WERI-Rb-1 (cell line): ENCODE data around the gene BTBD10.

Experiments used
- DNase-seq: peaks from one replicate; pipeline ENCODE4 v3.0.0-alpha.2; 2020
- H3K27ac ChIP-seq: fragments of 250-450 bp; sonication (Bioruptor Pico); 2 replicates; pipeline ENCODE4 v1.5.1; 2020; ENCODE audit warnings: mild to moderate bottlenecking, moderate library complexity
- H3K27me3 ChIP-seq: fragments of 250-450 bp; sonication (Bioruptor Pico); 2 replicates; pipeline ENCODE4 v1.5.1; 2021; ENCODE audit warnings: mild to moderate bottlenecking, low read depth, moderate library complexity; ENCODE audit not compliant: insufficient read depth, severe bottlenecking
- H3K36me3 ChIP-seq: fragments of 250-450 bp; sonication (Bioruptor Pico); 2 replicates; pipeline ENCODE4 v1.5.1; 2020; ENCODE audit warnings: mild to moderate bottlenecking, moderate library complexity
- H3K4me3 ChIP-seq: 2 replicates; pipeline ENCODE4 v1.5.1; 2011; ENCODE audit warnings: low read depth, mild to moderate bottlenecking, control low read depth, low read length
- H3K9me3 ChIP-seq: fragments of 250-450 bp; sonication (Bioruptor Pico); 2 replicates; pipeline ENCODE4 v1.5.1; 2021; ENCODE audit warnings: mild to moderate bottlenecking, moderate library complexity; ENCODE audit not compliant: severe bottlenecking
- TF ChIP-seq, protein P1 (sequence below): IDR thresholded peaks from 2 replicates; pipeline ENCODE4 v1.5.1; 2011; ENCODE audit warnings: low read depth, mild to moderate bottlenecking, control low read depth, inconsistent platforms, low read length

Gene BTBD10

DNA sequence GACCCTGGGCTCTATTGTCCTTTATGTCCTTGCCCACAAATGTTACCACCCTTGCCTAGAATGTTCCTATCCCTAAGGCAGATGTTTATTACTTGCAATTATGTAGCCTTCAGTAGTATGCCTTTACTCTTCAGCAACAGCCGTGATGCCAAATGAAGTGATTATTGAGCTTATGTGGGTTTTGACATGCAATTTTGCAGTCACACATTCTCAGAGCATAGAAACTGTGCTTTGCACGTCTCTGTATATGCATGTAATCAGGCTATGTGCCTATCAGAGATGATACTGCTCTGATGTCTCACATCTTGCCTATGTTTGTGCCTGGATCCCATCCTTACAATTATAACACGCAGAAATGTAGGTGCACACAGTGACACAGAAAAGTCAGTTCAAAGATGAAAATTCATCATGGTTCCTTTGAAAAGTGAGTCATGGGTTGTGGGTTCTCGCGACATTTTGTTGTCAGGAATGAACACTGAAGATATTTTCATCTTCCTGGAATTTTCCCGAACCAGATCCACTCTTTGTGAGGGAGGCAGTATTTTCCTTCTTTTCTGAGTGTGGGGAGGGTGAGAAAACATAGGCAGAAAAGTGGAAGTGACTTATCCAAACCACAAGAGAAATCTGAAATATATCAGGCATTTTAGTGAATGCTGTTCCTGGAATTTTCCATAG is 104.3 kb downstream of the BTBD10 start:
- H3K27me3 ChIP-seq = no peaks in the 10 kb centered on the region
- no peaks in the 10 kb centered on the region for H3K9me3 ChIP-seq
- H3K4me3 ChIP-seq = no peak overlapping the region
- H3K36me3 ChIP-seq = peaks cover 21% of the 10 kb centered on the region
- DNase-seq = no peak
- TF ChIP-seq, protein P1, sequence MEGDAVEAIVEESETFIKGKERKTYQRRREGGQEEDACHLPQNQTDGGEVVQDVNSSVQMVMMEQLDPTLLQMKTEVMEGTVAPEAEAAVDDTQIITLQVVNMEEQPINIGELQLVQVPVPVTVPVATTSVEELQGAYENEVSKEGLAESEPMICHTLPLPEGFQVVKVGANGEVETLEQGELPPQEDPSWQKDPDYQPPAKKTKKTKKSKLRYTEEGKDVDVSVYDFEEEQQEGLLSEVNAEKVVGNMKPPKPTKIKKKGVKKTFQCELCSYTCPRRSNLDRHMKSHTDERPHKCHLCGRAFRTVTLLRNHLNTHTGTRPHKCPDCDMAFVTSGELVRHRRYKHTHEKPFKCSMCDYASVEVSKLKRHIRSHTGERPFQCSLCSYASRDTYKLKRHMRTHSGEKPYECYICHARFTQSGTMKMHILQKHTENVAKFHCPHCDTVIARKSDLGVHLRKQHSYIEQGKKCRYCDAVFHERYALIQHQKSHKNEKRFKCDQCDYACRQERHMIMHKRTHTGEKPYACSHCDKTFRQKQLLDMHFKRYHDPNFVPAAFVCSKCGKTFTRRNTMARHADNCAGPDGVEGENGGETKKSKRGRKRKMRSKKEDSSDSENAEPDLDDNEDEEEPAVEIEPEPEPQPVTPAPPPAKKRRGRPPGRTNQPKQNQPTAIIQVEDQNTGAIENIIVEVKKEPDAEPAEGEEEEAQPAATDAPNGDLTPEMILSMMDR = no peak
- no peak overlapping the region for H3K27ac ChIP-seq

DNA sequence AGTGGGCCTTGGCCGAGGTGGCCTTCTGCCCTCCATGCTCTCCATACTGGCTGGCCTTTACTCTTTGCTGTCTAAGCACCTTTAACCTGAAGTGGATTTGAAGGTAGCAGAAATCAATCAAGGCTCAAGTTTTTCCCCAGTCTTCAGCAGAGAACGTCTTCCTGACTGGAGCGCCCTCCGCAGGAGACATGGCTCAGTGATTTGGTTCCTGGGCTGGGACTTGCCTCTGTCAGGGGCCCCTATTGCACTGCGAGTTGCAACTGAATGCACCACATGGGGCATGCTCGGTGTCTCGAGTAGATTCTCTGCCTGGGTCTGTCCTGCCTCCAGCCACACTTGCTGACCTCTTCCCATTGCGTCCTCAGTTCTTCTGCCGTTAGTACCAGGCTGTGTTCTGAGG is 105.8 kb downstream of the BTBD10 start:
- Histone ChIP-seq H3K27me3 (no peaks in the 10 kb centered on the region), H3K4me3 (no peak overlapping the region), H3K9me3 (no peaks in the 10 kb centered on the region), H3K36me3 (peaks cover 21% of the 10 kb centered on the region), H3K27ac (no peak overlapping the region)
- DNase-seq = no peak
- TF ChIP-seq, protein P1 = 0 out of 2 replicates have a peak, but pooled peaks have one; percentile 9

DNA sequence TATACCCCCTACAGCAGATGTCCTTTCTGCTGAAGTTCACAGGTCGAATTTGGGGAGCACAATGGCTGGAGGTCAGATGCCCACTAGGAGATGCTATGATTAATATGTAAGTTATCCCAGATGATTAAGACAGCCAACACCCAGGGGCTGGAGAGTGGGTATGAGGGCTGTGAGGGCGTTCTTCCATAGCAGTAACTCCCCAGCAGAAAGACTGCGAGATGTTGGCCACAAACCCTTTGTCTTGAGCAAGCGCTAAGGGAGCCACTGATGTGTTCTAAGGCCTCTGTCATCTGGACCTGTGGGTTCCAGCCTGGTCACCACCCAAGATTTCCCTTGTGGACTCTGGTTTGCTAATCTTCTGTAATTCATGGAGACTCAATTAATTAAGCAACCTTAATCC is 107.8 kb downstream of the BTBD10 start:
- DNase-seq = no peak
- H3K9me3 ChIP-seq = no peaks in the 10 kb centered on the region
- H3K4me3 ChIP-seq = no peak overlapping the region
- no peaks in the 10 kb centered on the region for H3K27me3 ChIP-seq
- H3K27ac ChIP-seq = no peak overlapping the region
- peaks cover 11% of the 10 kb centered on the region for H3K36me3 ChIP-seq
- TF ChIP-seq, protein P1 = no peak

DNA sequence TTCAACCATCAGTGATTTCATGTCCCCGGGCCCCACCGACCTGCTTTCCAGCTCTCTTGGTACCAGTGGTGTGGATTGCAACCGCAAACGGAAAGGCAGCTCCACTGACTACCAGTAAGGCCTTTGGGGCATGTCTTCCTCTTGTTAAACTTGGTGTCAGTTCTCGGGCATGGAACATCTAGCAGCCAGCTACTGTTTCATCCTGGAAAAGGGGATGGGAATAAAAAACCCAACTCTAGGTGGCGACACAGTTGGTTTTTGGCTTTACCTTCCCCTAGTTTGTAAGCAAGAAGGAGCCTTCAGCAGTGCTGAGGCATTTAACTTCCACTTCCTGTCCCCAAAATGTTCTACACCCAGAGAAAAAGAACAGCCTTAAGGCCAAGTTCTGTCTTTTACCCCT is 108.7 kb downstream of the BTBD10 start:
- no peaks in the 10 kb centered on the region for H3K27me3 ChIP-seq
- H3K4me3 ChIP-seq = no peak overlapping the region
- no peak for DNase-seq
- H3K27ac ChIP-seq = no peak overlapping the region
- TF ChIP-seq, protein P1 = peak; percentile 53
- no peaks in the 10 kb centered on the region for H3K9me3 ChIP-seq
- peaks cover 10% of the 10 kb centered on the region for H3K36me3 ChIP-seq

DNA sequence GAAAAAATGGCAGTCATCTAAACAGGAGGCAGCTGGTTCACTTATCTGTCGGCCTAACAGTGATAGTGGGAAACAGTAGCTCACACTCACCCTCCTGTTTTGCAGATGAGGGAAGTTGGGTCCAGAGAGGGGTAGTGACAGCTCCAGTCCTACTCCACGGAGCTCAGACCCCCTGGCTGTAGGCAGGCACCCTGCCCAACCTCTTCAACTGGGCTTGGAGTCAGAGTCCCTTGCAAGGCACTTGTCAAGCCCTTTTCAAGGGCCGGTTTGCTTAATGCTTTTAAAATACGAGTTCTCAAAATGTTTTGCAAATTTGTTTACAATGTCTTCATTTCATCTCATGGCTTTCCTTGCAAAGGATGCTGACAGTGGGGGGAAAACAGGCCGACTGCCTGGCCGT is 110.3 kb downstream of the BTBD10 start:
- no peak overlapping the region for H3K4me3 ChIP-seq
- no peak overlapping the region for H3K27ac ChIP-seq
- TF ChIP-seq, protein P1 = no peak
- peaks cover 3% of the 10 kb centered on the region for H3K36me3 ChIP-seq
- H3K27me3 ChIP-seq = no peaks in the 10 kb centered on the region
- no peaks in the 10 kb centered on the region for H3K9me3 ChIP-seq
- DNase-seq = no peak

DNA sequence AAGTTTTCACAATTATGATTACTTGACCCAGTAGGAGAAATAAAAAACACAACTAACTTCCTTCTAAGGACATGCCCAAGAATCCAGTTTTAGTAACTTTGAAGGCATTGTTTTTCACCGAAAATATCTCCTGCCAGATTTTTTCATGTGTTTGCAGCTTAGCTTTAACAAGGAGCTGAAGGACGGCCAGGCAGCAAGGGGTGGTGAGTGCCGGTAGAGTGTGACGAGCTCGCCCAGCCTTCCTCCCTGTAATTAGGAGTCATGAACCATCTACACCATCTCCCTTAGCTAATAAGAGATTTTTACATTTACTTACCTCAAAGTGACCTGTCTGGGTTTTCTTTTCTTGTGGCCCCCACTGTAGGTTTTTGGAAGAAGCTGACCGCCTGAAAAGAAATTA is 113.4 kb downstream of the BTBD10 start:
- Histone ChIP-seq H3K4me3 (no peak overlapping the region), H3K27ac (no peak overlapping the region)
- TF ChIP-seq, protein P1 = no peak

More for the DNA sequence above, 113.4 kb downstream of the BTBD10 start:
- Histone ChIP-seq H3K36me3 (no peaks in the 10 kb centered on the region; the same call in 1 of the 2 replicates), H3K27me3 (no peaks in the 10 kb centered on the region), H3K9me3 (no peaks in the 10 kb centered on the region)
- DNase-seq = no peak
